A673 (cell line): ENCODE results near the gene NGLY1. TPM values are rescaled to one million over a fixed set of nuclear protein-coding genes. Genes with fewer than 3 reads are reported as not detected.

Experiments
- BruUV-seq: library from RNA; stranded (reverse); fragments of 400-500 nt; replicated peaks from 2 replicates; lab custom pipeline; 2021; lab: Mats Ljungman, UMichigan
- CTCF ChIA-PET: fragments of 300-600 bp; sonication (Branson Sonifier 250); formaldehyde crosslinking; loops from one replicate; lab custom pipeline; 2022; ENCODE audit warnings: antibody characterized with exemption; lab: Charles Lee
- POLR2A ChIA-PET: fragments of 300-600 bp; sonication (Branson Sonifier 250); formaldehyde crosslinking; loops from one replicate; lab custom pipeline; 2022; ENCODE audit warnings: antibody characterized with exemption; ENCODE audit not compliant: low non-redundant PET; lab: Charles Lee
- DNase-seq: peaks from one replicate; pipeline ENCODE4 v3.0.0-alpha.2; 2015; ENCODE audit warnings: low spot score
- H3K27ac ChIP-seq: fragments of 200-600 bp; sonication (generic); 2 replicates; pipeline ENCODE4 v1.5.1; 2016; ENCODE audit warnings: mixed run types, low read depth, mild to moderate bottlenecking, mixed read lengths, antibody characterized with exemption, low read length; ENCODE audit not compliant: poor library complexity, severe bottlenecking
- H3K27me3 ChIP-seq: fragments of 200-600 bp; sonication (generic); replicated peaks from 2 replicates; pipeline ENCODE4 v1.6.1; 2017; ENCODE audit warnings: mixed run types, low read depth, mild to moderate bottlenecking, mixed read lengths, antibody characterized with exemption, low read length; ENCODE audit not compliant: insufficient read depth, poor library complexity
- H3K36me3 ChIP-seq: fragments of 200-600 bp; sonication (generic); 2 replicates; pipeline ENCODE4 v1.6.1; 2016; ENCODE audit warnings: mixed run types, mild to moderate bottlenecking, mixed read lengths, antibody characterized with exemption, low read length; ENCODE audit not compliant: insufficient read depth, poor library complexity, severe bottlenecking
- H3K4me1 ChIP-seq: fragments of 200-600 bp; sonication (generic); 2 replicates; pipeline ENCODE4 v1.6.1; 2017; ENCODE audit warnings: mixed run types, mild to moderate bottlenecking, mixed read lengths, antibody characterized with exemption, low read length; ENCODE audit not compliant: insufficient read depth, poor library complexity, severe bottlenecking
- H3K4me3 ChIP-seq: fragments of 200-600 bp; sonication (generic); 2 replicates; pipeline ENCODE4 v1.5.1; 2016; ENCODE audit warnings: low read depth, mixed run types, mild to moderate bottlenecking, mixed read lengths, low read length; ENCODE audit not compliant: poor library complexity, severe bottlenecking
- H3K9me3 ChIP-seq: fragments of 200-600 bp; sonication (generic); 2 replicates; pipeline ENCODE4 v1.6.1; 2016; ENCODE audit warnings: mixed run types, low read depth, mild to moderate bottlenecking, mixed read lengths, antibody characterized with exemption, low read length; ENCODE audit not compliant: poor library complexity, severe bottlenecking
- EZH2 ChIP-seq: fragments of 200-600 bp; sonication (generic); IDR thresholded peaks from 2 replicates; pipeline ENCODE4 v1.6.1; 2017; ENCODE audit warnings: borderline replicate concordance, low read depth, mild to moderate bottlenecking, mixed read lengths, antibody characterized with exemption, low read length; ENCODE audit not compliant: poor library complexity, severe bottlenecking
- intact Hi-C: fragments of 100-400 bp; cut with micrococcal nuclease; formaldehyde crosslinking; loops from one replicate; pipeline ENCODE4 v1.10.0; 2022; ENCODE audit not compliant: unreplicated experiment
- total RNA-seq: library from RNA; stranded (reverse); gene quantifications from 2 replicates; pipeline ENCODE4 v1.2.3, GENCODE V29; 2021
- TF ChIP-seq, protein P1 (sequence below): fragments of 300-800, 200-600 bp; sonication (generic); conservative IDR thresholded peaks from 2 replicates; pipeline ENCODE4 v1.5.1; 2017; ENCODE audit warnings: low read depth, mild to moderate bottlenecking, antibody characterized with exemption, low read length, moderate library complexity, mixed read lengths

NGLY1 gene
- total RNA-seq, 1 experiment from 2014 or later = 30.4 TPM

DNA sequence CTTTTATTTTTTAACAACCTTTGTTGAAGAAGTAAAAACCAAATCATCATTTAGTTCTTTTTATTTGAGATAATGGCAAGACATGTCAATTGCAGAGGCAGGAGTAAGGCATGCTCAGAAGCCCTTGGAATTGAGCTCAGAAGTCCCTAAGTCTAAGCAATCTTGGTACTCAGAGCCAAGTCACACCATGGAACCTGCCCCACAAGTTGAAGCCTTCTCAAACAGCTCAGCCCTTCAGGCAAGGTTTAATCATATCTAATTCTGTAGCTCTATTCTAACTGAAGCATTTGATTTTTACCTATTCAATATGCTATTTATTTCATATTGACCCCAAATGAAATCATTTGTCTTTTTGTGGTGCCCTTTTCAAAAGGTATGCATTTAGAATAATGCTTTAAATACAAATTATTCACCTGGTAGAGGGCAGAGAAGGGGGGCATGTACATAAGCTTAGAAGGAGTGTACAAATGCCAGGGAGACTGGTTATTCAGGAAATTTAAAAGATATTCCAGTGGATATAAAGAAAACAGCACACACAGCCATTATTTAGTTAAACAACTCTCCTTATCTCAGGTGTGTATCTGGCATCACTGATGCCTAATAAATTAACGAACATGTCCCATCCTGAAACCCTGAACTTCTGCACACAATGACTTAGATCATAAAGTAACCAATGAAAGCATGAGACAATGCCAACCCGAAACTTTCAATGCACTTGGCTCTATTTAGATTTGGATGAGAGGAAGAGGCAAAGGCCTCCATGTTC, 92.3 kb downstream of the NGLY1 start:
- POLR2A ChIA-PET = no interaction called here
- TF ChIP-seq EZH2 = no peak
- TF ChIP-seq, protein P1, sequence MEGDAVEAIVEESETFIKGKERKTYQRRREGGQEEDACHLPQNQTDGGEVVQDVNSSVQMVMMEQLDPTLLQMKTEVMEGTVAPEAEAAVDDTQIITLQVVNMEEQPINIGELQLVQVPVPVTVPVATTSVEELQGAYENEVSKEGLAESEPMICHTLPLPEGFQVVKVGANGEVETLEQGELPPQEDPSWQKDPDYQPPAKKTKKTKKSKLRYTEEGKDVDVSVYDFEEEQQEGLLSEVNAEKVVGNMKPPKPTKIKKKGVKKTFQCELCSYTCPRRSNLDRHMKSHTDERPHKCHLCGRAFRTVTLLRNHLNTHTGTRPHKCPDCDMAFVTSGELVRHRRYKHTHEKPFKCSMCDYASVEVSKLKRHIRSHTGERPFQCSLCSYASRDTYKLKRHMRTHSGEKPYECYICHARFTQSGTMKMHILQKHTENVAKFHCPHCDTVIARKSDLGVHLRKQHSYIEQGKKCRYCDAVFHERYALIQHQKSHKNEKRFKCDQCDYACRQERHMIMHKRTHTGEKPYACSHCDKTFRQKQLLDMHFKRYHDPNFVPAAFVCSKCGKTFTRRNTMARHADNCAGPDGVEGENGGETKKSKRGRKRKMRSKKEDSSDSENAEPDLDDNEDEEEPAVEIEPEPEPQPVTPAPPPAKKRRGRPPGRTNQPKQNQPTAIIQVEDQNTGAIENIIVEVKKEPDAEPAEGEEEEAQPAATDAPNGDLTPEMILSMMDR = no peak
- H3K4me3 ChIP-seq = no peak overlapping the region
- H3K4me1 ChIP-seq = no peaks in the 10 kb centered on the region
- DNase-seq = no peak
- CTCF ChIA-PET = no interaction called here
- no peaks in the 10 kb centered on the region for H3K27me3 ChIP-seq
- H3K27ac ChIP-seq = no peak overlapping the region
- no TSS peak for BruUV-seq
- H3K36me3 ChIP-seq = no peaks in the 10 kb centered on the region
- intact Hi-C loops = no loop called here
- H3K9me3 ChIP-seq = no peaks in the 10 kb centered on the region

DNA sequence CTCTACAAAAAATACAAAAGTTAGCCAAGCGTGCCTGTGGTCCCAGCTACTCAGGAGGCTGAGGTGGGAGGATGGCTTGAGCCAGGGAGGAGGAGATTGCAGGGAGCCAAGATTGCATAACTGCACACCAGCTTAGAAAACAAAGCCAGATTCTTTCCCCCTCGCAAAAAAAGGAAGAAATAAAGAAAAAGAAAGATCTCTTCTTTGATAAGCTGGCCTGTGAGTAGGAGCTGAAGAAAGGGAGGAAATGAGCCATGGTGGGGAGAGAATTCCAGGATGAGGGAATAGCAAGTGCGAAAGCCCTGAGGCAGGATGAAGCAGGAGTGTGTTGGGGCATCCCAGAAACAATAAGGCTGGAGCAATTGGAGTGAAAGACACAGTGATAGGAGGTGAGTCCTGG, 94.0 kb downstream of the NGLY1 start:
- CTCF ChIA-PET = no interaction called here
- TF ChIP-seq, protein P1 = no peak
- no peak for TF ChIP-seq EZH2
- Histone ChIP-seq H3K4me3 (no peak overlapping the region), H3K9me3 (no peaks in the 10 kb centered on the region), H3K27me3 (no peaks in the 10 kb centered on the region), H3K4me1 (no peaks in the 10 kb centered on the region), H3K27ac (no peak overlapping the region), H3K36me3 (no peaks in the 10 kb centered on the region)
- POLR2A ChIA-PET = interaction anchor here (0.6 kb wide), 1 partner anchor 398 kb away, joined by 3 read pairs; no protein-coding TSS in a partner anchor
- intact Hi-C loops = no loop called here
- BruUV-seq = no TSS peak
- DNase-seq = no peak

DNA sequence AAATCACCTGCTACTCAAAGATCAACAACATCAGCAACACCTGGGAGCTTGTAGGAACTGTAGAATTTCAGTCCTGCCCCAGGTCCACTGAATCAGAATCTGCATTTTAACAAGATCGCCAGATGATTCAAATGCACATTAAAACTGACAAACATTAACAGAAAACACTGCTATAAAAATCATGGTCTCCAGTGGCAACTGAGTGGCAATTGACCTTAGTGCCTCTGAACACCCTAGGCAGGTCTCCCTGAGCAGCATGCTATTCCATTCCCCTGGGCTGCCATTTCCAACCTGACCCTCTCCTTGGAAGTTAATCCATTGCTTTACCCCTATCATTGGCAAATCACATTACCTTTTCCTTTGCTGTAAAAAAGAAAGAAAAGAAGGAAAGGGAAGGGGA, 95.5 kb downstream of the NGLY1 start:
- ChIA-PET POLR2A (no interaction called here), CTCF (no interaction called here)
- BruUV-seq = no TSS peak
- Histone ChIP-seq H3K27ac (no peak overlapping the region), H3K9me3 (no peaks in the 10 kb centered on the region), H3K4me1 (no peaks in the 10 kb centered on the region), H3K4me3 (no peak overlapping the region), H3K36me3 (no peaks in the 10 kb centered on the region), H3K27me3 (no peaks in the 10 kb centered on the region)
- DNase-seq = no peak
- TF ChIP-seq EZH2 = no peak
- intact Hi-C loops = no loop called here
